ENCODE results near the gene IFT88.

- TF ChIP-seq EZH2 (optimal IDR thresholded peaks at IDR 0.05; ENCODE audit: low read depth, low read length) (no peak), CTCF (IDR thresholded peaks at IDR 0.05; ENCODE audit: low read length) (no peak), EZH2phosphoT487 (IDR thresholded peaks at IDR 0.05; ENCODE audit: low read length) (no peak)
These were observed 144.5 kb downstream of the IFT88 start for GRCh38 chr13:20711301-20712044.

Measured in MM.1S (cell line).